HG03039 (cell line): ENCODE measurements around the gene CCDC27.
"Not testable (repeated sequence)": the region's sequence is repeated elsewhere in the genome, so short reads cannot be mapped to it uniquely, and the experiment has no call there.

ENCODE experiments used
- ATAC-seq: cut with Tn5 transposase; IDR thresholded peaks from one replicate; pipeline ENCODE4 v1.9.1; 2021; ENCODE audit warnings: mild to moderate bottlenecking, moderate library complexity; ENCODE audit not compliant: unreplicated experiment

The CCDC27 gene

DNA sequence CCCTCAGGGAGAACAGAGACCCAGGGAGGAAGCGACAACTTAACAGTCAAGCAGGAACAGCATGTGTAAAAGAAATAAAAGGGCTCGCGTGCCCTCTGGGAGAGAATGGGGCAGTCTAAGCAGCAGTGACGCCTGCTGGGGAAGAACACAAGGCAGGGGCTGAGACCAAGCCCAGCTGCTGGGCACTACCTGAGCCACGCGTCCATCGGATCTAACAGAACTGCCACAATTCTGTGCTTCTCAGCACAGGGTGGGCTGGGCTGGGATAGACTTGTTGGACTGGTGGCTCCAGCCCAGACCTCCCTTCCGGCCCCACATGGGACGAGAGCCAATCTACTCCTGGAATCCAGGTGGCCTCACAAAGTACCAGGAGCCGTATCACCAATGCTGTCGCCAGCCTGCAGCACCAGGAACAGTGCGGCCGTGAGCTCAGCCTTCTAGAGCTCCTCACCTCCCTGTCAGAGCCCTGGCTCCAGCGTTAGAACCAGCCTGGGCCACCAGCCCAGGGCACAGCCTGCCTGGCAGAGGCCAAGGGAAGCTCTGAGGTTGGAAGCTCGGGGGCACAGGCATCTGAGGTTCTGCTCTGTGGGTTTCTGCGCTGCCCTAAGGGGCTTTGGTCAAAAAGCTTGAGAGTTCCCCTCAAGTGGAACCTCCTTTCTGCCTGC lies 36.6 kb downstream of the CCDC27 start:
- no peak for ATAC-seq

DNA sequence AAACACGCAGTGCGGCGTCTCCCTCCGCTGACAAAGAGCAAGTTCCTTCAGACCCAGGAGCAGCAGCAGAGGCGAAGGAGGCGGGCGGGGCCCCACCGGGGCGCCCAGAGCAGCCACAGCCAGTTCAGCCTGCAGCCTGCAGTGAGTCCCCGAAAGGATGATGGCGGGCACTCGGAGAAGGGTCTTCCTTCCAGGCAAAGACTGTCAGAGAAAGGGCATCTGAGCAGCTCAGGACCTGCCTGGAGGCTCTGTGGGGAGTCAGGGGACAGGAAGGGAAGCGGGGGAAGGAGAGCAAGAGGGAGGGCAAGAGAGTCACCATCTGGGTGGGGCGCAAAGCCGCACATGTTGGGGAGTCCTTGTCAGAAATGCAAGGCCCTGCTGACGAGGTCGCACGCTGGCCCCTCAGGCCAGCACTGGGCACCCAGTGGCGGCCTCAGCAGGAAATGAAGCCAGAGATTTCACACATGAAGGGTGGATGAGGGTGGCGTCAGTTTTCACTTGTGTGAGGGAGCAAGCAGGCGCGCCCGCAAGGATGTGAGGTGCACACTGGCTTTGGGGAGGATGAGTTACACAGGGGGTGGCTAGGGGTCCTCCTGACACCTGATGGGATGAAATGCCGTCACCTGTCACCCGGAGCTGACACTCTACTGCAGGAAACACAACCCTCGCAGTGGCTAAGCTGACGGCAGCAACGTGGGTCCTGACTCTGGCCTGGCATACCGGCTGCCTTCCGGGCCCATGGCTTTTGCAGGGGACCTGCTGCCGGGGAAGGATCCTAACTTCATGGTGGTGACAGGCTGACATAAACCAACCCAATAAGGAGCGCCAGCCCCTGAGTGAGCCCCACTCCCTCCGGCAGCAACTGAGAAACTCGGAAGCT lies 37.4 kb downstream of the CCDC27 start:
- ATAC-seq: no peak

DNA sequence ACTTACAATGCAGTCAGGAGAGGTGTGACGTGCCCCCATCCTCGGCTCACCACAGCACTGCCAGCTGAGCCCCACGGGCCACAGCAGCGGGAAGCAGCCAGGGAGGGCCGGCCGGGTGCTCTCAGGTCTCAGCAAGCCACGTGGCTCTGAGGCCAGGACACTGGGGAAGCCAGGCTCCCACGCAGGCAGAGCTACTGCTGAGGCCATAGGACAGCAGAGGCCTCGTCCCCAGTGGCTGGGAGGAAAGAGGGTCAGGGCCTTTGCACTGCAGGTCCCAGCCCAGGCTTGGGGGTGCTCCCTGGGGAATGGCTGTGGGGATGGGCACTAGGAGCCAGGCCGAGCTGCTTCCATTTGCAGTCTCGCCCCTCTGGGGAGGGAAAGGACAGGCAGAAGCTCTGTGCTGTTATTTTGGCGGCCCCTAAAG lies 38.3 kb downstream of the CCDC27 start:
- no peak for ATAC-seq

DNA sequence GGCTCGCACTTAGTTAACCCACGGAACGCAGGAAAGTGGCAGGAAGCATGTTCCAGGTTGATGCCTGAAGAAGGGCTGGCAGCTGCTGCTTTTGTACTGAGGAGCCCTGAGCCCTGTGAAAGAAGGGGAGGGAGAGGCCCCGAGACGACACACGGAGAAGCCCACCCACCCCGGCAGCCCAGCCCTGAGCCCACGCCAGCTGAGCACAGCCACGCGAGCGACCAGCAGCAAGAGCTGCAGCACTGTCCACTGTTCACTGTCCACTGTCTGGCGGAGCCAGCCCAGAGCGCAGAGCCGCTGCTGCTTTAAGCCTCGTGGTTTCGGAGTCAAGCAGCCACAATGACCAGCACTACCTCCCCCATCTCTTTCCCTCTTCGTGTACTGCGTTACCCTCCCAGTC lies 38.7 kb downstream of the CCDC27 start:
- ATAC-seq: no peak

DNA sequence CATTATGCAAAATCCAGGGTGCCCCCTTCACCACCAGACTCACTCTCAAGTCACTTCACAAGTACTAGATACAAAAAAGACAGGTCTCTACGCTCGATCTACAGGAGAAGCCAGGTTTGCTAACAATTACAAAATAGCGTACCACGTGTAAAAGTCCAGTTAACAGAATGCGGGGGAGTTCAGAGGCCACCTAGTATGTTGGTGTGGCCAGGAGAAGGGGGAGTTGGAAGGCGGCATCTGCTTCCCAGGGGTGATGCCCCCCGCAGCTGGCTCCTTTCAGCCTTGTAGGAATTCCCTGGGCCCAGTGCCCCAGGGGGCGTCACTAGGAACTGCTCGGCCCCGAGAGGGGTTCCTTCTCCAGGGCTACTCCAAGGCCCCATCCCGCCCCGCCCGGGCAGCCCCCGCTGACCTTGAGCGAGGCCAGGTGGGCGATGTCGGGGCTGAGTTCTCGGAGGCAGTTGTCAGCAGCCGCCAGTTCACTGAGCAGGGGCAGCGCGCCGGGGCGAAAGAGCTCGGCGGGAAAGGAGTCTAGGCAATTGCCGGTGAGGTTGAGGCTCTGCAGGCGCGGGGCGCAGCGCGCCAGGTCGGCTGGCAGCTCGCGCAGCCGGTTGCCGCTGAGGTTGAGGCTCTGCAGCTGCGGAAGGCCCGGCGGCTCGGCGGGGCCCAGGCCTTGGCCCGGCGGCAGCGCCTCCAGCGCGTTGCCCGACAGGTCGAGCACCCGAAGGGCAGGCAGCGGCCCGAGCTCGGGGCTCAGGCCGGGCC lies 43.4 kb downstream of the CCDC27 start:
- no peak for ATAC-seq

DNA sequence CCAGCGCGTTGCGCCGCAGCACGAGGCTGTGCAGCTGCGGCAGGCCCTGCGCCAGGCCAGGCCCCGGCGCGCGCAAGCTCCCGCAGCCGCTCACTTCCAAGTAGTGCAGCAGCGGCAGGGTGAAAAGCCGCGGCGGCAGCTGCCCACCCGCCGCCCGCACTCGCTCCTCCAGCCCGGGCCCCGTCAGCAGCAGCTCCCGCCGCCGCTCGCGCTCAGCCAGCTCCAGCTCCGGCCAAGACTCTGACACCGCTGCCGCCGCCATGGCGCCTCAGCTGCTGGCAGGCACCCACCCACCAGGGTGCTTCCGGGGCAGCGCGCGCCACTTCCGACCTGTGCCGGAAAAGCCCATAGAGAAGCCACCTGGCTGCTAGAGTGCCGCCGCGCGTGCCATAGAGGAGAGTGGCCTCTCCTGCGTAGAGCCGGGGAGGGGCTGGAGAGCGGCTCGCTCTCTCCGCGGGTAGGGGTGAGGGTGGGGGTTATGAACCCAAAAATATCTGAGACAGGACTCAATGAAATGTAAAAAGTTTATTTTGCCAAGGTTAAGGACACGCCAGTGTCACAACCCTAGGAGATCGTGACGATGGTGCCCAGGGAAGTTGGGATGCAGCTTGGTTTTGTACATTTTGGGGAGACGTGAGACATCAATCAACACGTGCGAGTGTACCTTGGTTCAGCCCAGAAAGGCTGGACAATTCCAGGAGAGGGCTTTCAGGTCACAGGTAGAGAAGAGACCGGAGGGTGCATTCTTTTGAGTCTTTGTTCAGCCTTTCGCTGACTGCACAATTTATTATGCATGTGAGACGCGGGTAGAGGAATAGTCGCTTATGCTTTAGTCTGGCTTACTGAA lies 44.2 kb downstream of the CCDC27 start, which contains the start of gene LRRC47:
Gene LRRC47 (minus strand): TSS at position 284 of the 847 bp plus-strand sequence. CDS start 22 bp downstream, at position 262.
- ATAC-seq: peak; percentile 92

DNA sequence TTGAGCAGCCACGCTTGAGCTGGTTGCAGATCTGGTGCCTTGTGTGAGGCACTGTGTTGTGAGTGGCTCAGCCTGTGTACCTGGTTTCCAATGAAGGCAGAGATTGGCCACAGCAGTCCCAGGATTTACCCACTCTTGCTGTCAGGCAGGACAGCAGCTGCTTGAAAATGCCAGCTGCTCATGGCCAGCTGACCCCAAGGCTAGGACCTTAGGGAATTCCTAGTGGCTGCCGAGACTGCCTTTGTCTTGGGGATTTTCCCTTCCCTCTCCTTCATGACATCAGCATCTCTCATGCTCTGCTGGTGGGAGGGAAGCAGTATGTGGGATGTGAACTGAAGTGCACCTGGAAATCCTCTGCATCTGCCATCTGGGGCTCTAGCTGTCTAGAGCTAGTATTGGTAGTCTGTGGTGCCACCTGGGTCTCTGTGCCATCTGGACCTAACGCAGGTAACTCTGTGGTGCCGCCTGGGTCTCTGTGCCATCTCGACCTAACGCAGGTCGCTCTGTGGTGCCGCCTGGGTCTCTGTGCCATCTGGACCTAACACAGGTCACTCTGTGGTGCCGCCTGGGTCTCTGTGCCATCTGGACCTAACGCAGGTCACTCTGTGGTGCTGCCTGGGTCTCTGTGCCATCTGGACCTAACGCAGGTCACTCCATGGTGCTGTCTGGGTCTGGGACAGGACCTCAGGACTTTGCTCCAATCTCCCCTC lies 47.9 kb downstream of the CCDC27 start:
- no peak for ATAC-seq

DNA sequence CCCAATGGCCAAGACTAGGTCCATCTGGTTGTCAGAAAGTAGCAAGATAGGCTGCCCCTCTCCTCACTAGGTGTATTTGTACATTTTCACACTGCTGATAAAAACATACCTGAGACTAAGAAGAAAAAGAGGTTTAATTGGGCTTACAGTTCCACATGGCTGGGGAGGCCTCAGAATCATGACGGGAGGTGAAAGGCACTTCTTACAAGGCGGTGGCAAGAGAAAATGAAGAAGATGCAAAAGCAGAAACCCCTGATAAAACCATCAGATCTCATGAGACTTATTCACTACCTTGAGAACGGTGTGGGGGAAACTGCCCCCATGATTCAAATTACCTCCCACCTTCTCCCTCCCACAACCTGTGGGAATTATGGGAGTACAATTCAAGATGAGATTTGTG lies 48.5 kb downstream of the CCDC27 start:
- not testable (repeated sequence) for ATAC-seq

DNA sequence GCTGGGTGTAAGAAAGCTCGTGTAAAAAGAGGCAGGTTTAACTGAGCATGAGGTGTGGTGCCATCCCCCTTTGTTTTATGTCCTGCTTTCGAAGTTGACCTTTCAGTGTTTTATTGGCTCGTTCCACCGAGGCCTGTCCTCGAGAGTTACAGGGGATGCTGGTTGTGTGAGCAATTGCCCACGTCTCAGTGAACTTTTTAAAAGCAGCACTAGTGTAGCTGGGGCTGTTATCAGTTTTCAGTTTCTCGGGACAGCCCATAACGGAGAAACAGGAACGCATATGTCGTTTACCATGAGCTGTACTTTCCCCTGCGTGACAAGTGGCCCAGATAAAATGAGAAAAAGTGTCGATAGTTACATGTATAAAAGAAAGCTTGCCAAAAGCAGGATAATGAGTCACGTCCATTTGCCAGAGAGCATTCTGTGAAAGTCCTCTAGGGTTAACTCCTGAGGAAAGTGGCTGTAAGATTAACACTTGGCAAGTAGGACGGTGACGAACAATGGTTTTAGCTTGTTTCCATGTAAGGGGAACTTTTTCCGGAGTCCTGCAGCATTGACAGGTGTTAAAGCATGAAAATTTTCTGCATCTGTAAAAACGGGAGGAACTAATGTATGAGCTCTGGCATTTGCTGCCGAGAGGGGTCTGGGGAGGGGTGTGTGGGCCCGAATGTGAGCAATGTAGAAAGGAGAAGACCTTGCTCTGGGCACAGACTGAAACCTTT lies 51.8 kb downstream of the CCDC27 start:
- no peak for ATAC-seq

DNA sequence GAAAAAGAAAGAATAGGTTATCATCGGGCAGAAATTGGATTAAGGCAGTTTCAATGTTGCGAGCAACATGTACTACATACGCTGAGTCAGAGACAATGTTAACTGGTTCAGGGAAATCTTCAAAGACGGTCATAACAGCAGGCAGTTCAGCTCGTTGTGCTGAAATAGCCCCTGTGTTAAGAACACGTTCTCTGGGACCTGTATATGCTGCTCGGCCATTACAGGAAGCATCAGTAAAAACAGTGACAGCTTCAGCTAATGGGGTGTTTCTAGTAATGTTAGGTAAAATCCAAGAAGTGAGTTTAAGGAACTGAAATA lies 52.3 kb downstream of the CCDC27 start:
- ATAC-seq: not testable (repeated sequence)

DNA sequence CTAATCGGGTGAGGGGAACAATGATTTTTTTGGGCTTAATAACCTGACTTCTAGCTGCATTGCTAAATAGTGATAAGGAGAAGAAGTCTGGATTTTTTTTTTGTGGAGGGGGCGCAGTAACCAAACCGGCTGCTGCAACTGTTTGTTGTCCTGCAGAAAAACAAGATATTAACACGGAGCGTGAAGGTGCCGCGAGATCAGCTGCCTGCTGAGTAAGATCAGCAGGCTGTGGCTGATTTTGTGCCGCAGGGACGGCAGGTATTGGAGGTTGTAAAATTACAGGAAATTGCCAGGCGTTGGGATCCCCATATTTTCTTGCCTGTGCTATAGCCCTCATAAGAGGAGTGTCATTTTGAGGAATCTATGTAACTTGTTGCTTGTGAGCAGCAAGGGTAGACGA lies 52.8 kb downstream of the CCDC27 start:
- ATAC-seq: no peak

DNA sequence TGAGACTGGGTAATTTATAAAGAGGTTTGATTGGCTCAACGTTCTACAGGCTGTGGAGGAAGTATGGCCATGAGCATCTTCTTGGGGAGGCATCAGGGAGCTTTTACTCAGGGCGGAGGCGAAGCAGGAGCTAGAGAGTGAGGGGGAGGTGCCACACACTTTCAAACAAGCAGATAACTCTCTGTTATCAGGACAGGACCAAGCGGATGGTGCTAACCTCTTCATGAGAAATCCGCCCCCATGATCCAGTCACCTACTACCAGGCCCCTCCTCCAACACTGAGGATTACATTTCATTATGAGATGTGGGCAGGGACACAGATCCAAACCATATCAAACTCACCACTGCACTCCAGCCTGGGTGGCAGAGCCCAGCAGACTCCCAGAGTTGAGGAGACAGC lies 55.5 kb downstream of the CCDC27 start:
- no peak for ATAC-seq

DNA sequence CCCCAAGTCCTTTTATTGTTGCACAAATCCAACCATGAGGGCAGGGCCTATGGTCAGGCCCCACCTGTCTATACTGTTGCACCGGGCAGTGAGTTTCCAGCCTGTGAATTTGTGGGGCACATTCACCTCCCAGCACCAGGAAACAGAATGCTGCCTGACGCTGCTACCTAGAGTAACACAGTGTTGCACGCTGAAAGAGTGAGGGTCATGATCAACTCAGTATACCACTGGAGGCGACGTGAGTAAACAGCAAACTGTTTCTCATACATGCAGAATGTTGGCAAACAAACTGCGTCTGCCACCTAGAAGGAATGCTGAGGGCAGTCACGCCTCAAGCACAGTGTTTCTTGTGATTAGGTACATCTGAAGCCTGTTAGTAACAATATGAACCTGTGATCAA lies 57.4 kb downstream of the CCDC27 start:
- no peak for ATAC-seq

DNA sequence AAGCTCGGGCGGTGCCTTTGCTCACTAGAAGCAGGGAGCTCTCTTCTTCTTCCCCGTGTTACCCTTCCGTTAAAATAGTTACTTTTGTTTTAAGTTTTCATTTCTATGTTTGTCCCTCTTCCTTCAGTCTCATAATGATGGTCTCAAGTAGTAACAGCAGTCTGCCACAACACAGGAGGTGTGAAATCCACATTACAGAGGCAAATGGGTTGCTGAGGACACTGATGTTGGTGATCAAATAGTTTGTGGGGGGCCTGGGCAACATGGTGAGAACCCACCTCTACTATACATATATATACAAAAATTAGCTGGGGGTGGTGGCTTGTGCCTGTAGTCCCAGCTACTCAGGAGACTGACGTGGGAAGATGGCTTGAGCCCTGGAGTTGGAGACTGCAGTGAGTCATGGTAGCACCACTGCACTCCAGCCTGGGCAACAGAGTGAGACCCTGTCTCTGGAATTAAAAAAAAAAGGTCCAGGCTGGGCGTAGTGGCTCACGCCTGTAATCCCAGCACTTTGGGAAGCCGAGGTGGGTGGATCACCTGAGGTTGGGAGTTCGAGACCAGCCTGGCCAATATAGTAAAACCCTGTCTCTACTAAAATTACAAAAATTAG lies 58.0 kb downstream of the CCDC27 start:
- not testable (repeated sequence) for ATAC-seq

DNA sequence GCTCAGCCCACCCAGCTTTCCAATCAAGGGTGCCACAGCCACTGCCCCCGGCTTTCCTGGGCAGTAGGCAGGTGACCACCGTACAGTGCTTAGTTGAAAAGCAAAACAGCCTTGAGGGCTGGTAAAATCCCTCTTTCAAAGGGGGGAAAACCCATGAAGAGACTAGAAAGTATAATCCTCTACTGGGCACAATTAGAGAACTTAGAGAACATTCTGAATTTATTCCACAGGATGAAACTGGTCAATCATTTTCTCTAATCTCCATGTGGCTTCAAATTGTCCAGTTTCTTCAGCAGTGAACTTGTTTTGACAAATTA lies 59.3 kb downstream of the CCDC27 start:
- no peak for ATAC-seq

DNA sequence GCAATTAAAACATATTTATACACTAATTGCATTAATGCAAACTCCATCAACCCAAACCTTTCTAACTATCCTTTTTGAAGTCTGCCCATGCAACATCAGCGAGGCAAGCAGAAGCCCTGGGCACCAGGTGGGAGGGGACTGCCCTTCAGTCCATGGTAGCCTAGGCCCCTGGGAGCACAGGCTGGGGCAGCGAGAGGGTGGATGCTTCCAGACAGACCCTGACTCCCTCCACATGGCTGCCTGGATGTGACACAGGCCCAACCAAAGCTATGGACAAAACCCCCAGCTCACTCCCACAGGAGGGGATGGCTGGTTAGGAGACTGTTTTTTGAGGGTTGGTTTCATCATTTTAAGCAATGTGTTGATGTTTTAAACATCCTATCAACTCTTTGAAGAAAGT lies 61.8 kb downstream of the CCDC27 start:
- no peak for ATAC-seq

DNA sequence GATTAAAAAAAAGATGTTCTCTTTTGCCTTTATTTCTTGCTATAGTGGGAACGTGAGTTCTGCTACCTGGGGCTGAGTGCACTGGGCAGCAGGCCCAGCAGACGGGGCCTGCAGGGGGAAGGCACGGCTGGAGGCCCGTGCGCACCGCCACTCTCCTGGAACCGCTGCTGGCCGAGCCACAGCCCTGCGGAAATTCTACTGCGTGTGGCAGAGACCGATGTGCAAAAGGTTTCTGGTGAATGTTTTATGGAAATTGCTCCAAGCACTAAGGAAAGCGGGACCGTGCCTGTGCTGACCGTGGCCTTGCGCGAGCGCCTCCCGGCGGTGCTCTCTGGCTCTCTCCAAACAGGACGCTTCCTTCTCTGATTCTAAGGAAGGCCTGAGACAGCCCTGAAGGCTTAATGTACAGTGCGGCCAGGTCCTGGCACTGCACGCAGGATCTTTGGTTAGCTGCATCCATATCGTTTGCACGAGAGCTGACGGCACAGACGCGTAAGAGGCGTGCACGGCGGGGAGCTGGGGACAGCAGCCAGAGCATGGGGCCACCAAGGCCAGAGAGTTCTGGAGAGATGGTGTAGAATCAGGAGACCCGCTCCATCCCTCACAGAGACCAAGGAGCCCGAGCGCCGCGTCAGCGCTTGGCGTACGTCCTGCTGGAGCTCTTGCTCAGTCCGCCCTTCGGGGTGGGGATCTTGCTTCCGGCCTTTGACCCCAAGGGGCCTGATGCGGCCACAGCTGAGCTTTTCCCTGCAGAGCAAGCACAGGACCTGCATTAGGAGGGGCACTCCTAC lies 62.7 kb downstream of the CCDC27 start:
- no peak for ATAC-seq

DNA sequence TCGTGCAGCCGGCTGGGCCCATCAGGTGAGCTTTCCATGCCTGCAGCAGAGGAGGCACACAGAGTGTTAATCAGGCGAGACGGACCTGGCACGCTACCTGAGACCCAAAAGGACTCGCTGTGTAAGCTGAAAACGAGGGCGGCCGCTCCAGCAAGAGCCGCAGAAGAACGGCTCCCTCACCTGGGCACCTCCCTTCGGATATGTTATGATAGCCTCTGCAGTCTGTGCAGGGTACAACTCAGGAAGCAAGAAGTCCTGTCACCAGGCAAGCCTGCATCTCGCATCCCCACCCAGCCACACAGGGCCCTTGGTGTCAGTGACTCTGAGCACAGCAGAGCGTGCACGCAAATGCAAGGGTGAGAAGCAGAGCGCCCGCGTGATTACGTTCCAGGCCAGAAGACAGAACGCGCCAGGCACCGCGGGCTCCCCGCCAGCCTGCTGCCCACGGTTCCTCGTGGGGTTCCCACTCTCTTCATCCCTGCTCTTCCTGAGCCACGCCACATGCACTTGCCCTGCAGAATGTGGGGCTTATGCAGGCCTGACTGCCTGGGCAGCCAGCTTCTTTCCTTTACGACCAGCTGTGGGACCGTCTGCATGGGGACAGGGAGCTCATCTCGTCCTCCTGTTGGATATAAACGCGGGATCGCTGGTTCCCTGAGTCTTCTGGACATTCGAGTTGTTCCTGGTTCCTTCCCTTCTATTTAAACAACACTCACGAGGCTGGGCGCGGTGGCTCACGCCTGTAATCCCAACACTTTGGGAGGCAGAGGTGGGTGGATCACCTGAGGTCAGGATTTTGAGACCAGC lies 64.3 kb downstream of the CCDC27 start:
- ATAC-seq: no peak
